ENCODE measurements around the gene NCAM2.
A peak's percentile ranks its signal among the peaks of the same experiment; 100 is the strongest.

- TF ChIP-seq REST (IDR thresholded peaks at IDR 0.05; ENCODE audit: insufficient replicate concordance, low read depth) (no peak), CTCF (IDR thresholded peaks at IDR 0.05; ENCODE audit: insufficient read depth, low read length) (peak; percentile 65), POLR2AphosphoS5 (IDR thresholded peaks at IDR 0.05; ENCODE audit: low read depth) (no peak)
Observed at GRCh38 chr21:20999659-21000058, 1.4 kb downstream of the NCAM2 start.

Data from HL-60 (cell line).